ENCODE measurements around the gene ATP8B1.

DNA sequence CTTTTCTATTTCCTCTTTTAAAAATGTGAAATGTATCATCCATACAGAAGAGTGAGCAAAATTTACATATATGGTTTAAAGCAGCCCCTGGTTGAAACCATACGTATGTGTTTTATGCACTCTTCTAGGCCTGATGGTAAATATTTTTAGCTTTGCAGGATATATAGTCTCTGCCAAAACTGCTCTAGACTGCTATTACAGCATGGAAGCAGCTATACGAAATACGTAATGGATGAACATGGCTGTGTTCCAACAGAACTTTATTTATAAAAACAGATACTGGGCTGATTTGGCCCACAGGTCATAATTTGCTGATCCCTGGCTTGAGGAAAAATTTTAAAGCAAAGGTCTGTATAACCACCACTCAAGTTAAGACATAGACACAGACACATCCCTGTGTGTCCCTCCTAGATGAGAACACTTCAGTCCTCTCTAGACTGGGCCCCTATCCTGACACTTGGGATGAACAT lies 42.5 kb upstream of the ATP8B1 start:
- TF ChIP-seq, protein P1, sequence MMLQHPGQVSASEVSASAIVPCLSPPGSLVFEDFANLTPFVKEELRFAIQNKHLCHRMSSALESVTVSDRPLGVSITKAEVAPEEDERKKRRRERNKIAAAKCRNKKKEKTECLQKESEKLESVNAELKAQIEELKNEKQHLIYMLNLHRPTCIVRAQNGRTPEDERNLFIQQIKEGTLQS (CRISPR knock-in tag; conservative IDR thresholded peaks at IDR 0.05): no peak
- TF ChIP-seq, protein P2, sequence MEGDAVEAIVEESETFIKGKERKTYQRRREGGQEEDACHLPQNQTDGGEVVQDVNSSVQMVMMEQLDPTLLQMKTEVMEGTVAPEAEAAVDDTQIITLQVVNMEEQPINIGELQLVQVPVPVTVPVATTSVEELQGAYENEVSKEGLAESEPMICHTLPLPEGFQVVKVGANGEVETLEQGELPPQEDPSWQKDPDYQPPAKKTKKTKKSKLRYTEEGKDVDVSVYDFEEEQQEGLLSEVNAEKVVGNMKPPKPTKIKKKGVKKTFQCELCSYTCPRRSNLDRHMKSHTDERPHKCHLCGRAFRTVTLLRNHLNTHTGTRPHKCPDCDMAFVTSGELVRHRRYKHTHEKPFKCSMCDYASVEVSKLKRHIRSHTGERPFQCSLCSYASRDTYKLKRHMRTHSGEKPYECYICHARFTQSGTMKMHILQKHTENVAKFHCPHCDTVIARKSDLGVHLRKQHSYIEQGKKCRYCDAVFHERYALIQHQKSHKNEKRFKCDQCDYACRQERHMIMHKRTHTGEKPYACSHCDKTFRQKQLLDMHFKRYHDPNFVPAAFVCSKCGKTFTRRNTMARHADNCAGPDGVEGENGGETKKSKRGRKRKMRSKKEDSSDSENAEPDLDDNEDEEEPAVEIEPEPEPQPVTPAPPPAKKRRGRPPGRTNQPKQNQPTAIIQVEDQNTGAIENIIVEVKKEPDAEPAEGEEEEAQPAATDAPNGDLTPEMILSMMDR (IDR thresholded peaks at IDR 0.05): no peak
- TF ChIP-seq, protein P3, sequence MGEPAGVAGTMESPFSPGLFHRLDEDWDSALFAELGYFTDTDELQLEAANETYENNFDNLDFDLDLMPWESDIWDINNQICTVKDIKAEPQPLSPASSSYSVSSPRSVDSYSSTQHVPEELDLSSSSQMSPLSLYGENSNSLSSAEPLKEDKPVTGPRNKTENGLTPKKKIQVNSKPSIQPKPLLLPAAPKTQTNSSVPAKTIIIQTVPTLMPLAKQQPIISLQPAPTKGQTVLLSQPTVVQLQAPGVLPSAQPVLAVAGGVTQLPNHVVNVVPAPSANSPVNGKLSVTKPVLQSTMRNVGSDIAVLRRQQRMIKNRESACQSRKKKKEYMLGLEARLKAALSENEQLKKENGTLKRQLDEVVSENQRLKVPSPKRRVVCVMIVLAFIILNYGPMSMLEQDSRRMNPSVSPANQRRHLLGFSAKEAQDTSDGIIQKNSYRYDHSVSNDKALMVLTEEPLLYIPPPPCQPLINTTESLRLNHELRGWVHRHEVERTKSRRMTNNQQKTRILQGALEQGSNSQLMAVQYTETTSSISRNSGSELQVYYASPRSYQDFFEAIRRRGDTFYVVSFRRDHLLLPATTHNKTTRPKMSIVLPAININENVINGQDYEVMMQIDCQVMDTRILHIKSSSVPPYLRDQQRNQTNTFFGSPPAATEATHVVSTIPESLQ (CRISPR knock-in tag; IDR thresholded peaks at IDR 0.05): no peak
- no peak for TF ChIP-seq ETV6 (CRISPR knock-in tag; IDR thresholded peaks at IDR 0.05)
- TF ChIP-seq FOXJ3 (CRISPR knock-in tag; IDR thresholded peaks at IDR 0.05; ENCODE audit: borderline replicate concordance): no peak
